NOMO-1 treated with dmso at 0.1 percent for 144 hours (cell line): ENCODE data around the gene ZNF593OS.

ENCODE experiments used
- DNase-seq: peaks from one replicate; lab custom pipeline; 2025; ENCODE audit not compliant: unreplicated experiment; lab: John Stamatoyannopoulos, UW

ZNF593OS gene

GRCh38 chr1:26127235-26128163, 44.1 kb downstream of the ZNF593OS start:
- no peak for DNase-seq

- DNase-seq = peak; percentile 90
These were observed 45.1 kb downstream of the ZNF593OS start for GRCh38 chr1:26126321-26127084.

- DNase-seq = no peak
These were observed 45.7 kb downstream of the ZNF593OS start for GRCh38 chr1:26125946-26126320.

- no peak for DNase-seq
These were observed 46.2 kb downstream of the ZNF593OS start for GRCh38 chr1:26125382-26125781.

- DNase-seq = no peak
These were observed 47.0 kb downstream of the ZNF593OS start for GRCh38 chr1:26124418-26125331.

- DNase-seq = no peak
These were observed 48.4 kb downstream of the ZNF593OS start for GRCh38 chr1:26122988-26123973.

GRCh38 chr1:26121854-26122773, 49.5 kb downstream of the ZNF593OS start:
- DNase-seq = no peak

- DNase-seq = peak; percentile 53
These were observed 51.6 kb downstream of the ZNF593OS start for GRCh38 chr1:26119892-26120608.
